Heart left ventricle (tissue), 16 donors: ENCODE measurements around the gene MYO7B. TPM values are rescaled to one million over a fixed set of nuclear protein-coding genes. Genes with fewer than 3 reads are reported as not detected.
A peak's percentile ranks its signal among the peaks of the same experiment; 100 is the strongest.

Experiments
- ATAC-seq, 4 donors: fragments of 200-7000 bp; cut with Tn5 transposase; one replicate each; pipeline ENCODE4 v1.9.1; 2020 to 2022; ENCODE audit warnings: moderate library complexity in 4 of 4, mild to moderate bottlenecking in 3 of 4, moderate number of reproducible peaks in 1 of 4
- DNase-seq, 5 donors: peaks; one replicate each; pipeline ENCODE4 v3.0.0-alpha.2; 2020
- H3K27ac ChIP-seq, 12 donors: fragments of 200-600 bp; sonication (generic) in 4 of 12; one replicate each; pipeline versions ENCODE4 v1.5.0 to v1.8.0; 2016 to 2022; ENCODE audit warnings: mild to moderate bottlenecking in 2 of 12
- H3K27me3 ChIP-seq, 9 donors: fragments of 200-600 bp; sonication (generic) in 2 of 9; one replicate each; pipeline versions ENCODE4 v1.5.1 to v1.8.0; 2016 to 2022; ENCODE audit warnings: mild to moderate bottlenecking in 3 of 9
- H3K36me3 ChIP-seq, 9 donors: fragments of 200-600 bp; sonication (generic) in 2 of 9; one replicate each; pipeline versions ENCODE4 v1.5.0 to v1.8.0; 2018 to 2022; ENCODE audit warnings: mild to moderate bottlenecking in 2 of 9
- H3K4me1 ChIP-seq, 12 donors: fragments of 200-600 bp; sonication (generic) in 4 of 12; one replicate each; pipeline versions ENCODE4 v1.5.0 to v1.8.0; 2016 to 2022; ENCODE audit warnings: mild to moderate bottlenecking in 3 of 12
- H3K4me3 ChIP-seq, 12 donors: fragments of 200-600 bp; sonication (generic) in 4 of 12; one replicate each; pipeline versions ENCODE4 v1.5.0 to v1.8.0; 2017 to 2022; ENCODE audit warnings: mild to moderate bottlenecking in 9 of 12, moderate library complexity in 4 of 12
- H3K9me3 ChIP-seq, 12 donors: fragments of 200-600 bp; sonication (generic) in 4 of 12; one replicate each; pipeline versions ENCODE4 v1.5.0 to v1.8.0; 2016 to 2022; ENCODE audit warnings: mild to moderate bottlenecking in 1 of 12
- POLR2A ChIP-seq, 2 donors: fragments of 450-650 bp; IDR thresholded peaks; one replicate each; pipeline ENCODE4 v1.6.1; 2017; ENCODE audit warnings: antibody characterized with exemption in 2 of 2, mild to moderate bottlenecking in 2 of 2, moderate library complexity in 2 of 2
- WGBS, 4 donors: extraction: QIAGEN DNeasy Blood & Tissue Kit in 2 of 4; methylation state at CpG; one replicate each; pipeline versions ENCODE4 v1.1.5 to v1.1.7; 2013 to 2018; 5-methylcytosine and 5-hydroxymethylcytosine counted together
- intact Hi-C, 10 donors: fragments of 100-400 bp; cut with DNase I; formaldehyde crosslinking; loops; one replicate each; pipeline versions ENCODE4 v1.11.1 to v1.14.2; 2022
- polyA plus RNA-seq, 2 donors: library from polyadenylated mRNA; stranded (reverse); fragments of 200-250 nt; gene quantifications; one replicate each; pipeline ENCODE4 v1.2.3, GENCODE V29; 2013
- total RNA-seq, 9 donors: library from RNA; depleted of rRNA in 2 of 9; stranded (reverse); fragments of >200 nt in 2 of 9; fragmentation: NEBNext Ultra II Directional in 3 of 9; extraction: Animal tissue kit (Norgen Biotek cat#: 25700) in 3 of 9; gene quantifications; one replicate each; pipeline versions ENCODE4 v1.1.0 to v1.2.4, GENCODE V29; 2016 to 2023
- TF ChIP-seq, protein P1 (sequence below), 12 donors: fragments of 200-600 bp; sonication (generic) in 4 of 12; IDR thresholded peaks; one replicate each; pipeline versions ENCODE4 v1.5.0 to v1.8.0; 2018 to 2022; ENCODE audit warnings: antibody characterized with exemption in 12 of 12, mild to moderate bottlenecking in 5 of 12
- donor health status: ischemic (EF 13 %, LVEDD 7.1; RV severe dilation, severe dysfunction).
- donor health status: healthy with polysubstance abuse.
- donor health status: DM: no; HTN: yes; CAD: no.
- donor health status: DM: no; HTN: no; CAD: no.
- donor health status: ischemic (EF 25% LVEDD 6.9; RV normal size, moderate dysfunction).
- donor health status: ischemic (EF 25% LVEDD 5.7; RV mildly dilated, moderate dysfunction).
- donor health status: healthy.
- donor health status: DM: yes; HTN: yes; CAD: no.
- donor health status: ischemic (EF 35%, LVEDD 5.7; RV mildly dilated, moderate dysfunction).
- donor health status: nonischemic (EF 11% LVEDD 7.7; RV severe dilation, severe dysfunction).
- donor health status: DM: yes; HTN: yes; CAD: no.
- donor health status: PGD.
- donor health status: ischemic (EF 29% LVEDD 5.4; RV normal size, mild dysfunction).
- donor health status: nonischemic (EF 23%, LVEDD 6.1; RV moderate dilation, normal function).

Gene MYO7B
- total and polyA plus RNA-seq, 11 donors = 0.20 to 2.1 (median 0.90) TPM

DNA sequence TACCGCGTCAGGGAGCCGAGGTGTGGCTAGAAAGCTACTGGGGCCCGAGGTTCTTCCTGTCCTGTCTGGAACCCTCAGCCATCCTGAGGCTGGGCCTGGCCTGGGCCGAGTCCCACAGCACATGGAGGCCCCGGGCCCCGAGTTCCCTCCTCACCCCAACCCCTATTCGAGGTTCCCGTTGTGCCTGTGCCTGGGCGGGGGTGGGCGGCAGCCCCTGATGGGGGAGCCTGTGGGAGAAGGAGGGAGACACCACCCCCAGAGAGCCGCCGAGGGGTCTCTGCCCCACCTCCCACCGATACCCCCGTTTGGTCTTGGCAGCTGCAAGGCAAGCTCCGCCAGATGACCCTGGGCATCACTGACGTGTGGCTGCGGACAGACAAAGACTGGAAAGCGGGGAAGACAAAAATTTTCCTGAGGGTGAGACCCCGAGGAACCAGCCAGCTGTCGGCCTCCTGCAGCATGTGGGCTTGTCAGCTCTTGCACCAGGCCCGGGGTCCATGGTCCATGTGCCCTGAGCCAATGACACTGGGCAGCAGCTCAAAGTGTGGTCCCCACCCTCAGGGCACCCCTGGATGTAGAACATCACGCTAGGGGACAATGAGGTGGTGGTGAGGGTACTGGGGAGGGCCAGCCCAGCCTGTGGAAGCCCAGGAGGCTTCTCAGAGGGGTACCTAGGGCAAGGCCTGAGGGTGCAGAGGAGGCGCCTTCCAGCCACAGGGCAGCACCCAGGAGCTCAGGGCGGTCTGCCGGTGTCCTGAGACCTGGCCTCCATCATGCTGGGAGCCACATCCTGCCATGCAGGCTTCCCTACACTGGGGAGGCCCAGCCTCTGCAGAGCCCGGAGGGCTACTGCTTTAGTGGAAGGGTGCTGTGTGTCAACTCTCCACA lies 58.0 kb downstream of the MYO7B start:
- intact Hi-C loops = loop anchor here in 9 of 10 donors (5.0 to 10.0 kb wide), 10 partner anchors 54 to 271 kb away; partner anchors contain the start of genes GPR17 (in 2 of the 9) and LIMS2 (in 2 of the 9)
- ATAC-seq (no peak), DNase-seq (no peak)
- Histone ChIP-seq H3K4me3 (no peak overlapping the region), H3K27ac (no peak overlapping the region), H3K36me3 (no peaks in the 10 kb centered on the region), H3K4me1 (no peaks in the 10 kb centered on the region), H3K27me3 (no peaks in the 10 kb centered on the region), H3K9me3 (no peaks in the 10 kb centered on the region)
- TF ChIP-seq, protein P1, sequence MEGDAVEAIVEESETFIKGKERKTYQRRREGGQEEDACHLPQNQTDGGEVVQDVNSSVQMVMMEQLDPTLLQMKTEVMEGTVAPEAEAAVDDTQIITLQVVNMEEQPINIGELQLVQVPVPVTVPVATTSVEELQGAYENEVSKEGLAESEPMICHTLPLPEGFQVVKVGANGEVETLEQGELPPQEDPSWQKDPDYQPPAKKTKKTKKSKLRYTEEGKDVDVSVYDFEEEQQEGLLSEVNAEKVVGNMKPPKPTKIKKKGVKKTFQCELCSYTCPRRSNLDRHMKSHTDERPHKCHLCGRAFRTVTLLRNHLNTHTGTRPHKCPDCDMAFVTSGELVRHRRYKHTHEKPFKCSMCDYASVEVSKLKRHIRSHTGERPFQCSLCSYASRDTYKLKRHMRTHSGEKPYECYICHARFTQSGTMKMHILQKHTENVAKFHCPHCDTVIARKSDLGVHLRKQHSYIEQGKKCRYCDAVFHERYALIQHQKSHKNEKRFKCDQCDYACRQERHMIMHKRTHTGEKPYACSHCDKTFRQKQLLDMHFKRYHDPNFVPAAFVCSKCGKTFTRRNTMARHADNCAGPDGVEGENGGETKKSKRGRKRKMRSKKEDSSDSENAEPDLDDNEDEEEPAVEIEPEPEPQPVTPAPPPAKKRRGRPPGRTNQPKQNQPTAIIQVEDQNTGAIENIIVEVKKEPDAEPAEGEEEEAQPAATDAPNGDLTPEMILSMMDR (IDR thresholded peaks at IDR 0.05) = no peak
- no peak for TF ChIP-seq POLR2A (IDR thresholded peaks at IDR 0.05)
- WGBS, 4 donors = 87 to 94% (median 91%) methylated on average over 21 to 27 of the region's 27 CpGs

DNA sequence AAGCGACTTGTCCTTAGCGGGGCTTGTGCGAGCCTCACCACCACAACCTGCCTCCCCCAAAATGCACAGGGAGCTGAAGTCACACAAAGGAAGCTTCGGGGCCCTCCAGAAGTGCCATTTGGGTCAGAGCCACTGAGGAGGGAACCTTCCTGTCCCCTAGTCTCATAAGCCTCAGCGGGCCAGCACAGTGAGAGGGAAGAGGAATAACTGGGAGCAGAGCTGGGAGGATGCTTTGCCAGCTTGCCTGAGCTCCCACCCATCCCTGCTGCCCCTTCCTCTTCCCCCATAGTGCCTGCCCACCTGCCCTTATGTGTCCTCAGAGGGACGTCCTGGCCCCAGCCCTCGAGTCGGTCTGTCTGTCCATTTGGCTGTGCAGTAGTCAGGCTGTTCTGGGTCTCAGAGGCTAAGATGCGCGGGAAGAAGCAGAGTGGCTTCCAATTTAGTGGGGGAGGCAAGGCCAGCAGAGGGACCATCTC lies 58.7 kb downstream of the MYO7B start:
- DNase-seq = no peak
- no peak overlapping the region for H3K4me3 ChIP-seq

DNA sequence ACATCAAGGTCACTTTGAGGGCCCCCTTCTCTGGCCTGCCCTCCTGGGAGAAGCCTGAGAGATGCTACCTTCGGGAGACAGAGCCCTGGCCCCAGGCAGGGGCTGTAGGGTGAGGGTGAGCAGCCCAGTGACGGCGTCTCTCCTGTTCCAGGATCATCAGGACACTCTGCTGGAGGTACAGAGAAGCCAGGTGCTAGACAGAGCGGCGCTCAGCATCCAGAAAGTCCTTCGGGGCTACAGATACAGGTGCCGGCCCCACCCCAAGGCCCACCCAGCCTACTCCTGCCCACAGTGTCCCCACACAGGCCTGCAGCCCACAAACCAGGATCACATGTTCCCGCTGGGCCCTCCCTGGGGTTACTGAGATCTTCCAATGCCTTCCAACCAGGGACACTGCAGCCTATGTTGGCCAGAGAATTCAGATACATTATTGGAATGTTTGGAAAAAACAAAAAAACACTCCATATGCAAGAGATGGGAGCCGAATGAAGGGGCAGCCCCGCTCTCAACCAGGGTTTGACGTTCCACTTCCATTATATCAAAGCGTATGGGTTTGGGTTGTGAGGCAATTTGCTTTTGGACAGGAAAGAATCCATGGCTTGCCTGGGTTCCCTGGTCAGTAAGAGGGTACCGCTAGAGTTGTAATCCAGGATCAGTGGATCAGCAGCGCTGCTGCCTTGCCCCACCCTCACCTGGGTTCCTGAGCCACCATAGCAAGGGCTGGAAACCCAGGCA lies 61.0 kb downstream of the MYO7B start:
- Histone ChIP-seq H3K4me3 (no peak overlapping the region), H3K27ac (no peak overlapping the region), H3K4me1 (no peaks in the 10 kb centered on the region), H3K9me3 (no peaks in the 10 kb centered on the region), H3K36me3 (no peaks in the 10 kb centered on the region), H3K27me3 (no peaks in the 10 kb centered on the region)
- TF ChIP-seq, protein P1 (IDR thresholded peaks at IDR 0.05) = no peak
- no peak for TF ChIP-seq POLR2A (IDR thresholded peaks at IDR 0.05)
- intact Hi-C loops = loop anchor here in 8 of 10 donors (10.0 kb wide), 5 partner anchors 78 to 268 kb away; partner anchors contain the start of gene LIMS2 (in 1 of the 8)
- ATAC-seq (no peak), DNase-seq (peak in 1 of 5 donors; percentile 7)
- 92 to 97% (median 95%) methylated on average over 12 to 14 of the region's 14 CpGs for WGBS, 4 donors

More for the DNA sequence above, 58.7 kb downstream of the MYO7B start:
- intact Hi-C loops = loop anchor here in 9 of 10 donors (5.0 to 10.0 kb wide), 10 partner anchors 53 to 271 kb away; partner anchors contain the start of genes GPR17 (in 2 of the 9) and LIMS2 (in 2 of the 9)
- no peaks in the 10 kb centered on the region for H3K9me3 ChIP-seq
- TF ChIP-seq, protein P1 (IDR thresholded peaks at IDR 0.05) = no peak
- no peak for TF ChIP-seq POLR2A (IDR thresholded peaks at IDR 0.05)
- ATAC-seq = no peak
- no peaks in the 10 kb centered on the region for H3K36me3 ChIP-seq
- no peaks in the 10 kb centered on the region for H3K27me3 ChIP-seq
- no peaks in the 10 kb centered on the region for H3K4me1 ChIP-seq
- no peak overlapping the region for H3K27ac ChIP-seq
- WGBS, 4 donors = 90 to 95% (median 91%) methylated on average over 8 to 10 of the region's 10 CpGs
